Left lobe of liver (tissue), 2 donors: ENCODE data around the gene MYH13. TPM values are rescaled to one million over a fixed set of nuclear protein-coding genes. Genes with fewer than 3 reads are reported as not detected.
A peak's percentile ranks its signal among the peaks of the same experiment; 100 is the strongest.

ENCODE experiments used
- ATAC-seq: fragments of 200-7000 bp; cut with Tn5 transposase; one replicate; pipeline ENCODE4 v1.9.1; 2020; ENCODE audit warnings: mild to moderate bottlenecking, moderate library complexity
- DNase-seq: peaks from one replicate; pipeline ENCODE4 v3.0.0-alpha.2; 2020; ENCODE audit warnings: low spot score
- total RNA-seq: library from RNA; stranded (reverse); gene quantifications from one replicate; pipeline ENCODE4 v1.2.1, GENCODE V29; 2021
- donor health status: DM: no; HTN: no; CAD: no; lungs with moderate emphysema.
- donor health status: DM: no; HTN: yes; CAD: no.

The MYH13 gene
- total RNA-seq, 1 donor from 2014 or later = not detected

DNA sequence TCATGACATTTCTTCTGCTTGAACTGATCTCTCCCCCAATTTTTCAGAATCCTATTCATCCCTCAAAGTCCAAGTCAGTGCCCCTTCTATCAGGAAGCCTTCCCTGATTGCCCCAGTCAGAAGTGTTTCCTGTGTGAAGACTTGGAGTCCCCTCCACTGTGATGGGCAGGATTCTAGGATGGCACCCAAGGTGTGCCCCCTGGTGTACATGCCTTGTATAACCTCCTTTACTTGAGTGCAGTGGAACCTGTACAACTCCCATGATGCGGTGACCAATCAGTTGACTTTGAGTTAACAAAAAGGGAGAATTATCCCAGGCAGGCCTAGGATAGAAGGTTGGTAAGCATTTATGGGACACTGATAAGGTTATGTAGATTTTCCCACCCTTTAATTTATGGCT, 23.4 kb downstream of the MYH13 start:
- no peak for DNase-seq

GRCh38 chr17:10344816-10345215, 28.0 kb downstream of the MYH13 start:
- no peak for DNase-seq
- no peak for ATAC-seq

More for the DNA sequence above, 23.4 kb downstream of the MYH13 start:
- no peak for ATAC-seq

GRCh38 chr17:10339051-10339450, 33.8 kb downstream of the MYH13 start:
- DNase-seq = no peak
- ATAC-seq = no peak

DNA sequence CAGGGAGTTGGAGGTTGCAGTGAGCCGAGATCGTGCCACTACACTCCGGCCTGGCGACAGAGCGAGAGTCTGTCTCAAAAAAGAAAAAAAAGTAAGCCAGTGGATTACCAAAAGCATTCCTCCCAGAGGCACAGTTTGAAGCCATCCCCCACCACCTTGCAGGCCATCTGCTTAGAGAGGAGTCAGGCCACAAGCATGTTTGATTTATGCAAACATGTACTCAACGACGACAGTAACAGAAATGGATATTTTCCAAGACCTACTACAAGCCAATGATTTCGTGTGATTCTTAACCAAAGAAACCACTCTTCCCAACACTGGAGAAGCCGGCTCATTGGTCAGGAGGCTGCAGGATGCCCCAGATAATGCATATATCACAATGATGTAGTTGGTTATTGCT, 34.8 kb downstream of the MYH13 start:
- no peak for DNase-seq
- no peak for ATAC-seq

DNA sequence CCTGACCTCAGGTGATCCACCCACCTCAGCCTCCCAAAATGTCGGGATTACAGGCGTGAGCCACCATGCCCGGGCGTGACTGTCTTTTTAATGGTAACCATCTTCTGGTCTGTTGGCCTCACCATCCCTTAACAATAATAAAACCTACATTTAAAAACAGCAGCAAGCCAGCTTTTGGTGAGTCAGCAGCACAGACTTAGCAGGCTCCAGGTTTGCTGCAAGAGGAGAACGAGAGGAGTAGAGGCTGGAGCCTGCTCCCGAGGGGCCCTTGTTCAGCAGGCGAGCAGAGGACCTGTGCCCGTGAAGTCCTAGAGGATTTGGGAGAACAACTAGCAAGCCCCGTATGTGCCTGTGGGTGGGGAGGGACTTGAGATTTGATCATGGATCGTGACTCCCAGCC, 35.7 kb downstream of the MYH13 start:
- ATAC-seq (no peak), DNase-seq (no peak)

DNA sequence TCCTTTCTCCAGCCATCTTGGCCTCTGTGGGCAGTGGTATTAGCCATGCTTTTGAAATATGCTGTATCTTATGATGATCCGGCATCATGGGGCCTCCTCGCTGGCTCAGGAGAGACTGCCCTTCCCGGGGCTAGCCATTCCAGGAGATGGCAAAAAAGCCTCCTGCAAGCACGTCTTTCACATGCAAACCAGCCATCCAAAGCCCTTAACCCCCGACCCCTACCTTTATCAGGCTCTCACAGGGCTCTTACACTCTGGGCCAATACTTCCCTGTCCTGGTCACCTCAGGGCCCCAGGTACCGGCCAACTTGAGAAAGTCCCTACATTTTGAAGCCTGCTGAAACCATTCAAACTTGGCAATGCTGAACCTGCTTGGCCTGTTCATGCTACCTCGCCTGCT, 36.4 kb downstream of the MYH13 start:
- DNase-seq = no peak
- ATAC-seq = no peak

DNA sequence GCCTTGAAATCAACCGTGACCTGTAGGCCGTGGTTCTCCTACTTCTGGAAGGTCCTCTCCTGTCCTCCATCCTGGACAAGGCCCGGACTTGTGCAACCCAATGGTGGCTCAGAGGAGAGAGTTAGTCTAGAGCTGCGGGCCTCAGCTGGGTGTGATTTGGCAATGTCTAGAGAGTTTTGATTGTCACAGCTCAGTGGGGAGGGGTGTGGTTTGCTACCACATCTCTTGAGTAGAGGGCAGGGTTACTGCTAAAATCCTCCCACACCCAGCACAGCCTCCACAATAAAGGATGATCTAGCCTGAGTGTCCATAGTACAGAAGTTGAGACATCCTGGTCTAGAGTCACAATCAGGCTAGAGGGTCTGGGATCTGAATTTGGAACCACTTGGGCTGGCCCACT, 40.3 kb downstream of the MYH13 start:
- ATAC-seq (no peak), DNase-seq (no peak)

GRCh38 chr17:10328971-10329923, 43.6 kb downstream of the MYH13 start:
- ATAC-seq (no peak), DNase-seq (no peak)

GRCh38 chr17:10328206-10328605, 44.6 kb downstream of the MYH13 start:
- no peak for ATAC-seq

DNA sequence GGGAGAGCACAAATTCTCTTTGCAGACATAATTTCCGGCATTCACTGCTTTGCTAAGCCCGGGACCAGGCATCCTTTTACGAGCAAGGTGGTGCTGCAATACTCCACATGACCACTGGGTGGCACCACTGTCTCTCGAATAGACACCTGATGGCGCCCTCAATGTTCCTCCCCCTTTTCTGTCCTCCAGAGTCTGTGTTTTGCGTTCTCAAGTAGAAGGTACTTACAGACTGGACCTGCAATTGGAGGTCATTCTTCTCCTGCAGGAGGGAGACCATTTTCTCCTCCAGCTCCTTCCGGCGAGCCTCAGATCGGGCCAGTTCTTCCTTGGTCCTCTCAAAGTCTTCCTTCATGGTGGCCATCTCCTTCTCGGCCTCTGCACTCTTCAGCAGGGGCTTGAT, 45.2 kb downstream of the MYH13 start:
- DNase-seq = peak; percentile 68

More at GRCh38 chr17:10328206-10328605, 44.6 kb downstream of the MYH13 start:
- no peak for DNase-seq

DNA sequence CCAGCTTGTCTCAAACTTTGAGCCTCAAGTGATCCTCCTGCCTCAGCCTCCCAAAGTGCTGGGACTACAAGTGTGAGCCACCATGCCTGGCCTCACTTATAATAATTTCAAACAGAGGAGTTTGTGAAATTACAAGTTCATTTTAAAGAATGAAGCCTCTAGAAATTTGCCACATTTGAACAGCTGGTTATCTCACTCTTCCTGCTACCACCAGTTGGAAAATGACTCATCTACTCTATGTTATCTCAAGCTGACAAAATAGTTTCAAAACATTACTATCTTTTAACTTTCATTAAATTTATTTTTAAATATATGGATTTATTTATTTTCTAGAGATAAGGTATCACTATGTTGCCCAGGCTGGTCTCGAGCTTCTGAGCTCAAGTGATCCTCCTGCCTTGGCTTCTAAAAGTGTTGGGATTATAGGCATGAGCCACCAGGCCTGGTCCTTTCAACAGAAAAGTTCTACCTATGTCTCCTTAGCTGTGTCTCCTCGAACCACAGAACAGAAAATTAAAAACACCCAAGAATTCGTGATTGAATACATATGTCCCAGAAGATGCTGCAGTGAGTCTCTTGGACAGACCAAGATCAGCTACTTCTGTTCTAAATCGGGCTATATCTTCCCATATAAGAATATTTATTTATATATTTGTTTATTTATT, 47.6 kb downstream of the MYH13 start:
- DNase-seq = no peak
- ATAC-seq = no peak

More for the DNA sequence above, 45.2 kb downstream of the MYH13 start:
- ATAC-seq = peak; percentile 95

- DNase-seq (no peak), ATAC-seq (no peak)
These were observed 48.8 kb downstream of the MYH13 start for GRCh38 chr17:10323812-10324610.

- ATAC-seq (no peak), DNase-seq (no peak)
These were observed 54.3 kb downstream of the MYH13 start for GRCh38 chr17:10318535-10318934.

- ATAC-seq (no peak), DNase-seq (no peak)
These were observed 55.3 kb downstream of the MYH13 start for GRCh38 chr17:10317543-10317834.

DNA sequence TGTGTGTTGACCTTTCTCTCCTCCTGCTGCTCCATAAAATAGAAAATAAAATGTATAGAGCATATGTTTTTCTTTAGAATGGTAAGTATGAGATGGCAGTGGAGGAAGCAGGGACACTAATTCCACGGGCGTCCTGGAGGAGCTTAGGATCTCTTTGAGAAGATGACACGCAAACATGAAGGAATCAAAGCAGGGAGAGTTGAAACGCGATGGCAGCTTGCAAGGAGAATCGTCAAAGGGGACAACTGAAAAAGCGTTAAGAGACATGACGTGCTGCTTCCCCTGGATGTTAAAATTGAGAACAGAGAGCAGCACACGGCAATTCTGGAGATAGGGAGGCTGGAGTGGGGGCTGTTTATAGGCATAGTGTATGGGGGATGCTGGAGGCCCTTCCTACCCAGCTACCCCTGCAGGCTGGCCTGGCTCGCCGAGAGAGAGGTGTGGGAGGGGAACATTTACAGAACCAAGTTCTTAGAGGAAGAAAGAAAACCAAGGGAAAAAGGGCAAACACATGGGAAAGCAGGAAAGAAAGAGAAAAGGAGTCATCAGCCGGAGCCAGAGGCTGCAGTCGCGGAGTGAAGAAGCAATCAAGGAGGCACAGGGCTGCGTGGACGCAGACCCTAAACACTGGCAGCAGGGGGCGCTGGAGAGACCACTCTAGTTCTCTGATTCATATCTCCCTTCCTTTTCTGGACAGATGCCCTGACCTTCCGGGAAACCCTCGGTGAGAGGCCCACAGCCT, 55.8 kb downstream of the MYH13 start:
- peak; percentile 72 for ATAC-seq
- peak; percentile 51 for DNase-seq

DNA sequence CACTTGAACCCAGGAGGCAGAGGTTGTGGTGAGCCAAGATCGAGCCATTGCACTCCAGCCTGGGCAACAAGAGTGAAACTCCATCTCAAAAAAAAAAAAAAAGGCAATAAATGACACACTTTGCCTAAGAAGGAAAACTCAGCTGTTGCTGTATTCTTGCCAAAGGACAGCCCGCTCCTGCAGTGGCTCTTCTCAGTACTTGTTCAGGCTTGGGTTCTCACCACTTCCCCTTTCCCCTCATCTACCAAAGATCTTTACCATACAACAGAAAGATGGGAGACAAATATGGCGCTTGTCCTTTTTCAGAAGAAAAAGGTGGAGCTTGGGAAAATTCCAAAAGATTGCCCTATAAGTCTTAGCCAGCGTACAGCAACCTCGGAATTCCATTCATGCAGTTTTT, 58.5 kb downstream of the MYH13 start:
- ATAC-seq (no peak), DNase-seq (no peak)

DNA sequence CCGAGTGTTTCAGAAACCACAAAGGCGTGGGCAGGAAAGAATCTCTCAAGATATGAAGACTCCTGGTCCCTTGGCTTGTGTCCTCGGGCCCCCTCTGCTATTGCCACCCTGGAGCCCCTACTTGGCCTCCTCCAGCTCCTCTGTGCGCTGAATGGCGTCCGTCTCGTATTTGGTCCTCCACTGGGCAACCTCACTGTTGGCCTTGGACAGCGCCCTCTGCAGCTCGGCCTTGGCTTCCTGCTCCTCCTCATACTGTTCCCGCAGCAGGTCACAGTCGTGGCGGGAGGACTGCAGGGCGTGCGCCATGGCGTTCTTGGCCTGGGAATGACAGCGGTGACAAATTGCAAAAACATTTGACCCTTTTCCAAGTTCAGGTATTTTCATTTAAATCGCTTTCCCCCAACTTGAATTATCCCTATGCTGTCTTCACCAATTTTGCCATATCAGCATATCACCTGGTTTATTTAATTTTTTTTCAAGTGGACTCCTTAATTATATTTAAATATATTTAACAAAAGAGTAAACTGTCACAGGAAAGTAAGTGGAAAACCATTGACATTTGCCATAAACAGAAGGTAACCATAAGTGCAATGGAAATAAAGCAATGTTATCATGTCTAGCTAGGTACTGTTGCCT, 59.7 kb downstream of the MYH13 start:
- ATAC-seq = no peak
- no peak for DNase-seq

DNA sequence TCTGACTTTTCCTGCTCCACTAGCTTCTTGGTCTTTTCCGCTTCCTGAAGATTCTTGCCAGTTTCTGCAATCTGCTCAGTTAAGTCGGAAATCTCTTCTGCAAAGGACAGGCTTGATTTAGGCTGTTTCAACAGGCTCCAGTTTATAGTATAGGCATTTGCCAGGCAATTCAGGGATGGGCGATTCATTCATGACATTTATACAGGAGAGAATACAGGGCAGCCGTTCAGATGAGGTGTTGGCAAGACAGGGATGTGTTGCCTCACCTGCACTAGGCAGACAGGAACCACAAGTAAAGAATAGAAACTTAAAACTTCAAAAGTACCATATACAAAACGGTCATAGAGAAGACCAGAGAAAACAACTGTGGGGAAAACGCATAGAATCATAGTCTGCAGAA, 61.7 kb downstream of the MYH13 start:
- no peak for ATAC-seq
- no peak for DNase-seq

DNA sequence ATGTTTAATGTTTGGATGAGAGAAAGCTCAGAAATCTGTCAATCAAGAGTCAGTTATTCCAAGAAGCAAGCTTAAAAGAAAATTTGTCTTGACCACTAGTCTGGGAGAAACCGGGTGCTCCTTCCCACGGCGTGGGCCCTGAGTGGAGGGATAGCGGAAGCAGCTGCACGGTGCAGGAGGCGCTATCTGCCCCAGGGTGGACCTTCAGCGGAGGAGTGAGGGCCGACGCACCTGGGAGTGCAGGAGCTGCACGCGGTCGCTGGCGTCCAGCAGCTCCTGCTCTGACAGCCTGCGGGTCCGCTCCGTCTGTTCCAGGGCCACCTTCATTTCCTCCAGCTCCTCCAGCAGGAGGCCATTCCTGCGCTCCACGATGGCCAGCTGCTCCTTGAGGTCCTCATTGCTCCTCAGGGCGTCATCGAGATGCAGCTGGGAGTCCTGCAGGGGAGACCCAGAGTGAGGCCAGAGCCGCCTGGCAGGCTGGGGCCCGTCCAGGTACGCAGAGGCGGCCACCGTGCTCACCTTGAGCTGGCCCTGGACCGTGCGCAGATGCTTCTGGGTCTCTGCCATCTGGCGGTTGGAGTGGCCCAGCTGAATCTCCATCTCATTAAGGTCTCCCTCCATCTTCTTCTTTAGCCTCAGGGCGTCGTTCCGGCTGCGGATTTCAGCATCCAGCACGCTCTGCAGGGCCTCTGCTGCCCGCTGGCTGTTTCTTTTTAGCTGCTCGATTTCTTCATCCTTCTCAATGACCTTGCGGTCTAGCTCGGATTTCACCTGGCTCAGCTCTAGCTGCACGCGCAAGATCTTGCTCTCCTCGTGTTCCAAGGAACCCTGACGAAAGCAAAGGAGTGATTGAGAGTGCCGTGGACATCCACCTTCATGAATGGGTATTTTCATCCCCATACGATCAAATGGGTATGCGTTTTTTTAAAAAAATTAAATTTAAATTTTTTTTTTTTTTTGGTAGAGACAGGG, 63.5 kb downstream of the MYH13 start:
- no peak for ATAC-seq

More for the DNA sequence above, 63.5 kb downstream of the MYH13 start:
- DNase-seq = no peak
